NCI-H1694 (cell line): ENCODE data around the gene GPD1L.
"Not testable (repeated sequence)": the region's sequence is repeated elsewhere in the genome, so short reads cannot be mapped to it uniquely, and the experiment has no call there.

ENCODE experiments used
- DNase-seq: peaks from one replicate; lab custom pipeline; 2025; lab: John Stamatoyannopoulos, UW

Gene GPD1L

DNA sequence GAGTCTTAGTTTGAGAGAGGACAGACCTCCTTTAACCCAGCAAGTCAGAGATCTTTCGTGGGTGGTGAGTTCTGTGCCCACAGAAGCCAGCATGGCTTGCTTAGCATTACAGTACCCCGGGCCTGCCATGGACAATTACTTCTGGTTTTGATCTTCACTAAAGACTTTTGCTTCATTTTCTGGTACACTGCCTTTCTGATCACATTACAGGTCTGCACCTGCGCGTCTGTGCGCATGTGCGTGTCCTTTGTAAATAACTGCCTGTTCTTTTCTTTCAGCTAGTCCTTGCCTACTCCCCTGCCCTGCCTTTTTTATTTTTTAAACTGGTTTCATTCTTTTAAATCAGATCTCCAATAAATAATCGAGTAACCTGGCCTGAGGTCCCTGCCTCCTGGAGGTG lies 74.9 kb downstream of the GPD1L start:
- no peak for DNase-seq

GRCh38 chr3:32181796-32182195 lies 75.4 kb downstream of the GPD1L start:
- DNase-seq: no peak

DNA sequence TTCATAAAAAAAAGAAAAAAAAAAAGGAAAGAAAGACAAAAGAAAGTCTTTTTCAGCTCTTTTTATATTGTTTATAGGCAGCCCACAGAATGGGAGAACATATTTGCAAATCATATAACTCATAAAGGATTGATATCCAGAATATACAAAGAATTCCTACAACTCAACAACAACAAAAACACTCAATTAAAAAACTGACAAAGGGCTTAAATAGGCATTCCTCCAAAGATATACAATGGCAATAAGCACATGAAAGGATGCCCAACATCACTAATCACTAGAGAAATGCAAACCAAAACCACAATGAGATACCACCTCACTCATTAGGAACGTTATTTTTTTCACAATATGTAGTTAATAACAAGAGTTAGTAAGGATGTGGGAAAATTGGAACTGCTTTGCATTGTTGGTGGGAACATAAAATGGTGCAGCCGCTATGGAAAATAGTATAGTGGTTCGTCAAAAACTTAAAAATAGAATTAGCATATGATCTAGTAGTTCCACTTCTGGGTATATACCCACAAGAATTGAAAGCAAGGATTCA lies 77.8 kb downstream of the GPD1L start:
- no peak for DNase-seq

DNA sequence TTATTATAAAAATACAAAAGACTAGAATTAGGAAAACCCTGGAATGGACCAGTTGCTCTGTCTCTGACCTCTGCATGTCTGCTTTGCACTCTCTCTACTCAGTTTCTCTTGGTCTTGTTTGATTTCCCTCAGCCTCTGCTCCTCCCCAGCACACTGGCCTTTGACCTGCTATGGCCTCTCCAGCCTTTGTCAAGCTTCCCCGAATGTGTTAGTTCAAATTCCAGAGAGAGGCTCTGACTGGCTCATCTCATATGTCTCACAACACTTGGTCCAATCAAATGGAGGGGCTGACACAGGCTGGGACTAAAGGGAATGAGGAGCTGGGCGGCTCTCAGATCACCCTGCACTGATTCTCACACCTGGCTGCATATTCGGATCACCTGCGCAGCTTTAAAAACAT lies 79.7 kb downstream of the GPD1L start:
- DNase-seq: no peak

- no peak for DNase-seq
Measured at GRCh38 chr3:32186876-32187275, 80.5 kb downstream of the GPD1L start.

DNA sequence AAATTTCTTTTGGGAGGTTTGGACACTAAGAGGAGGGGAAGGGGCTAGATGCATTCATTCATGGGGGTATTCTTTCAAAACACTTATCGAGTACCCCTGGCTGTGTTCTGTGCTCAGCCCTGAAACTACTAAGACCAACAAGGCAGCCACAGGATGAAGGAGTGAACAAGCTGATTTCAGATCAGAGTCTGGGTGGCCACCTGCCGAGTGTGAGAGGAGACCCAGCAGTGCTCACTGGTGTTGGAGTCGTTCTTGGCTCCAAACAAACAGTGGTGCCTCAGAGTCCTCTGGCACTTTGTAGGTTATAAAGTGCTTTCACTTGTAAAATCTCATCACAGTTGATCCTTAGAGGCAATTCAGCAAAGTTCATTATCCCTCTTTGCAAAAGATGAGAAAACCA lies 83.3 kb downstream of the GPD1L start:
- DNase-seq: no peak

DNA sequence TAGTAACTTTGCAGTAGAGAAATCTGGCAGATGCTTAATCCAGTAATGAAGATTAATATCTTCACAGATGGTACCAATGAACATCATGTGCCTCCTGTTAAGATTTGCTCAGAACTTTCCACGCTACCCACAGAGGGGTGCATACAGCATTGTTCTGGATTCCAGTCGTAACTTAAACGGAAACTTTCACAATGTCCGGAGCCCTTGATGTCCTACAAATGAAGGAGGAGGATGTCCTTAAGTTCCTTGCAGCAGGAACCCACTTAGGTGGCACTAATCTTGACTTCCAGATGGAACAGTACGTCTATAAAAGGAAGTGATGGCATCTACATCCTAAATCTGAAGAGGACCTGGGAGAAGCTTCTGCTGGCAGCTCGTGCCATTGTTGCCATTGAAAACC lies 84.1 kb downstream of the GPD1L start:
- not testable (repeated sequence) for DNase-seq

- no peak for DNase-seq
Measured at GRCh38 chr3:32193101-32193500, 86.7 kb downstream of the GPD1L start.

GRCh38 chr3:32194653-32195052 lies 88.2 kb downstream of the GPD1L start:
- DNase-seq: no peak

- DNase-seq: no peak
Measured at GRCh38 chr3:32195995-32196540, 89.6 kb downstream of the GPD1L start.

DNA sequence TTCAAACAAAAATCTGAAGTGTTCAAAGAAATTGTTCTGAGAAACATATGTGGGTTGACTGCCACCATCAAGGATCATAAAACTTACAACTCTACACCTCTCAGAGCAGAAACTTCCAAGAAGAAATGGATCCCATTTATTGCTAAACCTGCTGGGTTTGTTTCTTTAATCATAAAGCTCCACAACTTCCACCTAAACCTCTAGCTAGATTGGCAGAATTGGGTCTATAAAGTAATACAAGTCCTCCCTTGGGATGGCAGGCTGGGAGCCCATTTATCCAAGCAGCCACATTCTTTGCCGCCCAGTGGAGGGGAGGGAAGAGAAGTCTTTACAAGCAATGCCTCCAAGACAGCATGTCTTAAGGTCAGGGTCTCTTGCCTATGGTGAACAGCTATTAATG lies 91.6 kb downstream of the GPD1L start:
- no peak for DNase-seq

DNA sequence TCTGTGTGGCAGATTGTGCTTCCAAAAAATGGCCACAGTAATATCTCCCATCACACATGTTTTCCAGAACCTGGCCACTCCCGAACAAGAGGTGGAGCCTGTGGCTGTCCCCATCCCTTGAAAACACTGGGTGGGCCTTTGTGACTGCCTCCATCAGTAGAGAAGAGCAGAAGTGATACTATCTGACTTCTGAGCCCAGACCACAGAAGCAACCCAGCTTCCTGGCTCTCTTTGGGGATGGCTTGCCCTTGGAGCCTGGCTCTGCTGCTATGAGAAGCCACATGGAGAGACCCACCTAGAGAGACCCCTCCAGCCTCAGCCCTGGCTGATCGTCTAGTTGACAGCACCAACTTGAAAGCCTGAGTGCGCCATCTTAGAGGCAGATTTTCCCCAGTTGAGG lies 92.3 kb downstream of the GPD1L start:
- DNase-seq: no peak

GRCh38 chr3:32200490-32200889 lies 94.1 kb downstream of the GPD1L start:
- DNase-seq: no peak

- DNase-seq: no peak
Measured at GRCh38 chr3:32200992-32201758, 94.8 kb downstream of the GPD1L start.

DNA sequence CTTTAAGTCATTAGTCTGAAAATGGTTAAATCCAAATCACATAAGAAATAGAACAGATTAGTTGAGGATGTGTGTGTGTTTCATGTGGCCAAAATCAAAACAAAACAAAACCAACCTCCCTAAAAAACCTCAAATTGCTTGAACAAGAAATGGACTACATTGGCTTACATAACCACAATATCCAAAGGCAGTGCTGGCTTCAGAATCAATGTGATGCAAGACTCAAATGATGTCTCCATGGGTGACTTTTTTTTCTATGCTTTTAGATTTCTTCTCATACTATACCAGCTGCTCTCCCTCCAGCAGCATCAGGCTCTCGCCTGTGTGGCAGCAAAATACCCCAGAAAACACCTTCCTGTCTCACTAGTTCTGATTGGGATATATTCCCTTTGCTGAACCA lies 96.1 kb downstream of the GPD1L start:
- no peak for DNase-seq

DNA sequence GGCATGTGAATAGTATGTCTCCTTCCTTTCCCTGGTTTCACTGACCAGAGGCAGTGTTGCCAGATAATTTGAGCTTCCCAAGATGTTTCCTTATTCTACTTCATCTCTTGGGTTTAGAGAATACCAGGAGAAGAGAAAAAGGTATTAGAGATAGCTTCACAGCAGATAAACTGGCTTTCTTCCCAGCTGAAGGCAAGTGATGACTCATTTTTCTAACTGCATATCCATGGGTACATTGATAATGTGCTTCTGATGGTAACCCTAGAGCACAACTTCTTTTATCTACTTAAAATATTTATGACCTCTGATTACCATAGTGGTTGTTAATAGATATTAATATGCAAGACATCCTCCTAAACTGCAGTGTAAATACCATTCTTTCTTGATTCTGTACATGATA lies 97.4 kb downstream of the GPD1L start:
- DNase-seq: no peak

DNA sequence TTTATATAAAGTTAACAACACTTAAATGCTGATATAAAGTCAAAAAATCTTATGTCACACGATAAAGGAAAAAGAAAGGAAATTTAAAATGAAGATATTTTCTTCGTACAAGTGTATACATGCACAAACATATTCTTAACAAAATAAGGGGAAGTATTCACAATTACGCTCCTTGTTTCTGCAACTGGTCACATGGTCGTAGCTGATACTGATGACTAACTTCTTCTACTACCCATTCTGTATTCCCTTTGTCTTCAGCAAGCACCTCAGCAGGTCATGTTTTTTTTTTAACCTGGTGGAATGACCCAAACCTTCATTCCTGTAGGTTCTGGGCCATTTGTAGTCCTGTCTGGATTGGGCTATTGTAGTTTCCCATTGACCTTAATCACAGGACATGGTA lies 102.0 kb downstream of the GPD1L start:
- no peak for DNase-seq

DNA sequence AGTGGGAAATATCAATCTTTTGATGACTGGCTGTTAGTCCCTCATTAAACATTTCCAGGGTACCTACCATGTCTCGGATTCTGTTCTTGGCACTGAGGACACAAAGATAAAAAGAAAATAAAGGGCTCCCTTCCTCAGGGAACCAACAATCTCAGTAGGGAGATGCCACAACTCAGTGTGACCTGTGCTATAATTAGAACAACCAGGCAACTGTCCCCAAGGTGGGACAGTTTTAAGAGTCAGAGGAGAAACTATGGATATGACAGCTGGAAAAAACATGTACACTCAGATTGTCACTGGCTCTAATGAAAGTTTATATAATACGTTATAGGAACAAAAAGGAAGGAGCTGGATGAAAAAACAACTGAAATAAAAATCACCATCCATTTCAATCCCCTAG lies 108.8 kb downstream of the GPD1L start:
- no peak for DNase-seq

- DNase-seq: no peak
Measured at GRCh38 chr3:32216172-32216783, 109.9 kb downstream of the GPD1L start.

DNA sequence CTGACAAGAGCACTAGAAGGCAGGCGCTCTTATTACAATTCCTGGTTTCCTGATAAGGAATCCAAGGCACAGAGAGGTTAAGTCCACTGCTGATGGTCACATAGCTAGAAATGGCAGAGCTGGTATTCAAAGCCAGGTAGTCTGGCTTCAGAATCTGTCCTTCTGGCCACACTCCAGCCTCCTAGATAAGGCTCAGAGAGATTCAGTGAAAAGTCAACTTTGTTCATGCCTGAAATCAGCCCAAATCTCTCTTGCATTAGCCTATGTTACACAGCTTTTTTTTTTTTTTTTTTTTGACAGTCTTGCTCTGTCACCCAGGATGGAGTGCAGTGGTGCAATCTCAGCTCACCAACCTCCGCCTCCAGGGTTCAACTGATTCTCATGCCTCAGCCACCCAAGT lies 110.9 kb downstream of the GPD1L start:
- DNase-seq: no peak
